GM18517 (cell line): Measurements from ENCODE around the gene PDE4B.
"Not testable (repeated sequence)": the region's sequence is repeated elsewhere in the genome, so short reads cannot be mapped to it uniquely, and the experiment has no call there.

Experiments used
- ATAC-seq: cut with Tn5 transposase; IDR thresholded peaks from one replicate; pipeline ENCODE4 v1.9.1; 2021; ENCODE audit warnings: mild to moderate bottlenecking, moderate library complexity; ENCODE audit not compliant: unreplicated experiment

PDE4B gene

GRCh38 chr1:66300280-66300971 is 507.7 kb downstream of the PDE4B start:
- ATAC-seq = no peak

GRCh38 chr1:66300972-66301451 is 508.3 kb downstream of the PDE4B start:
- ATAC-seq = peak; percentile 92

- ATAC-seq = no peak
Observed at GRCh38 chr1:66302184-66302742, 509.6 kb downstream of the PDE4B start.

- no peak for ATAC-seq
Observed at GRCh38 chr1:66302815-66303214, 510.1 kb downstream of the PDE4B start.

GRCh38 chr1:66303646-66304045 is 511.0 kb downstream of the PDE4B start:
- no peak for ATAC-seq

GRCh38 chr1:66304128-66304527 is 511.4 kb downstream of the PDE4B start:
- ATAC-seq = no peak

GRCh38 chr1:66305927-66306326 is 513.2 kb downstream of the PDE4B start:
- ATAC-seq = no peak

- no peak for ATAC-seq
Observed at GRCh38 chr1:66309006-66309741, 516.5 kb downstream of the PDE4B start.

- no peak for ATAC-seq
Observed at GRCh38 chr1:66311092-66311491, 518.4 kb downstream of the PDE4B start.

GRCh38 chr1:66311628-66312027 is 518.9 kb downstream of the PDE4B start:
- ATAC-seq = no peak

- no peak for ATAC-seq
Observed at GRCh38 chr1:66312271-66312990, 519.7 kb downstream of the PDE4B start.

GRCh38 chr1:66313429-66313828 is 520.7 kb downstream of the PDE4B start:
- ATAC-seq = no peak

- no peak for ATAC-seq
Observed at GRCh38 chr1:66315671-66316070, 523.0 kb downstream of the PDE4B start.

GRCh38 chr1:66316464-66317247 is 524.0 kb downstream of the PDE4B start:
- no peak for ATAC-seq

- ATAC-seq = no peak
Observed at GRCh38 chr1:66317248-66317515, 524.5 kb downstream of the PDE4B start.

GRCh38 chr1:66320231-66320630 is 527.5 kb downstream of the PDE4B start:
- no peak for ATAC-seq

- ATAC-seq = not testable (repeated sequence)
Observed at GRCh38 chr1:66322462-66322861, 529.8 kb downstream of the PDE4B start.

- ATAC-seq = no peak
Observed at GRCh38 chr1:66323958-66324625, 531.4 kb downstream of the PDE4B start.

- no peak for ATAC-seq
Observed at GRCh38 chr1:66325594-66326380, 533.1 kb downstream of the PDE4B start.
